HT1080 (cell line): ENCODE measurements around the gene SS18L1. TPM values are rescaled to one million over a fixed set of nuclear protein-coding genes. Genes with fewer than 3 reads are reported as not detected.

Experiments
- DNase-seq: peaks from one replicate; pipeline ENCODE4 v3.0.0-alpha.2; 2015; ENCODE audit warnings: low read depth
- total RNA-seq: library from RNA; depleted of rRNA; stranded (reverse); fragments of >200 nt; shearing (Covaris generic); gene quantifications from 2 replicates; pipeline ENCODE4 v1.2.3, GENCODE V29; 2014

The SS18L1 gene
- total RNA-seq, 1 experiment from 2014 or later, result 12.8 TPM

DNA sequence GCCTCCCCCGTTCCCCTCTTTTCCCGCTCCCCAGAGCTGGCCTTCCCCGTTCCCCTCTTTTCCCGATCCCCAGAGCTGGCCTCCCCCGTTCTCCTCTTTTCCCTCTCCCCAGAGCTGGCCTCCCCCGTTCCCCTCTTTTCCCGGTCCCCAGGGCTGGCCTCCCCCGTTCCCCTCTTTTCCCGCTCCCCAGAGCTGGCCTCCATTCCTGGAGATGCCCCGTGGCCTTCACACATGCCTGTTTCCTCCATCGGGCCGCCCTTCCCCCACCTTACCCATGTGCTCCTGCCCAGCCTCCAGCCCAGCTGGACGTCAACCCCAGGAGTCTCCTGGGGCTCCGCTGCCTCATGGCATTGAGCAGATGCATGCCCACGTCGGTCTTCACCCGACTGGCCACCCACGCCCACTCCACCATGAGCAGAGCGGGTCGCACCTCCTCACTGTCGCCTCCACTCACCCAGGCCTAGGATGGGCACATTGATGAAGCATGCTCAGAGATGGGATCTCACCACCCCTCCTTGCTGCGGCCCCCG is 8.3 kb downstream of the SS18L1 start:
- no peak for DNase-seq

DNA sequence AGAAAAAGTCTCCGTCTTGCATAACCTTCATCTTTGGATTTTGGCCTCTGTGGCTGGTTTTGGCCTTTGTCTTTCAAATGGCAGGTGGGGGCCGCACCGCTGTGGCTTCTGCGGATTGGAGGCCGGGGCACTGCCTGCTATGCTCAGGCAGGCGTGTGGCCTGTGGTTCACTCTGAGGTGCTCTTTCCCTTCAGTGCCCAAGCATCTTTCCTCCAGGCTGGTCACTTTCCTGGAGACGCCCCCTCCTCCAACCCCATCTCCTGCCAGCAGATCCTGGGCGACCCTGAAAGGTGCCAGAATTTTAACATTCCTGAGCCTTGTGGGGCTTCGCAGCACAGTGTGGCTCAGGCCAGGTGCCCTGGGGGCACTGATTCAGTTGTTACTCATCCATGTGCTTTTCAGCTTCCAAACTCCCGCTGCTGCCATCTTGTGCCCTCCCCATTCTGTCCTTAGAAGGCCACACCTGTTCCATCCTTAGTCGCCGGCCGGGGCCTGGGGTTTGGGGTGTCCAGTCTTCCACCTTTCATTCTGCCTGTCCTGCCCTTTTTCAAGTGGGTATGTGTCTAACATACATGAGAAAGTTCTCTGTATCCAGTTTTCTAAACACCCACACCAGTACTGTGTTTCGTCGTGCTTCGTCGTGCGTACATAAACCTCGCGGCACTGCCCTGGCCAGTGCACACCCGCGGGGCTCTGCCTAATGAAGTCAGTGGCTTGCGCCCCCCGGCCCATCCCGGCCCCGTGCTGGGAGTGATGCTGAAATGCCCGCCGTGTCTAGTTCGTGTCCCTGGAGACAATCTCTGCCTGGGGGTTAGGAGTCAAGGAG is 12.1 kb downstream of the SS18L1 start:
- DNase-seq, result no peak

DNA sequence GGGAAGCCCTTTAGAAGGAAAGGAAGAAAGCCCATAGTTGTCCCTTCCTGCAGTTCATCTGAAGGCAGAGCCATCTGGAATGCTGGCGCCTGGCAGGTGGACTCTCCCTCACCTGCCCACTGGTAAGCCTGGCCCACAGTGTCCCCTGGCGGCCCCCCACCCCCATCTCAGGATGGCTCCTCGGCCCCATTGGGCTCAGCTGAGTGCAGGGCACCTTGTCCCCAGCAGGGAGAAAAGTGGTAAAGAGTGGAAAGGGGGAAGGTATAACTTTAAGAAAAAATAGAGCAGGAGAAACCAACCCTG is 12.6 kb downstream of the SS18L1 start:
- DNase-seq, result no peak

DNA sequence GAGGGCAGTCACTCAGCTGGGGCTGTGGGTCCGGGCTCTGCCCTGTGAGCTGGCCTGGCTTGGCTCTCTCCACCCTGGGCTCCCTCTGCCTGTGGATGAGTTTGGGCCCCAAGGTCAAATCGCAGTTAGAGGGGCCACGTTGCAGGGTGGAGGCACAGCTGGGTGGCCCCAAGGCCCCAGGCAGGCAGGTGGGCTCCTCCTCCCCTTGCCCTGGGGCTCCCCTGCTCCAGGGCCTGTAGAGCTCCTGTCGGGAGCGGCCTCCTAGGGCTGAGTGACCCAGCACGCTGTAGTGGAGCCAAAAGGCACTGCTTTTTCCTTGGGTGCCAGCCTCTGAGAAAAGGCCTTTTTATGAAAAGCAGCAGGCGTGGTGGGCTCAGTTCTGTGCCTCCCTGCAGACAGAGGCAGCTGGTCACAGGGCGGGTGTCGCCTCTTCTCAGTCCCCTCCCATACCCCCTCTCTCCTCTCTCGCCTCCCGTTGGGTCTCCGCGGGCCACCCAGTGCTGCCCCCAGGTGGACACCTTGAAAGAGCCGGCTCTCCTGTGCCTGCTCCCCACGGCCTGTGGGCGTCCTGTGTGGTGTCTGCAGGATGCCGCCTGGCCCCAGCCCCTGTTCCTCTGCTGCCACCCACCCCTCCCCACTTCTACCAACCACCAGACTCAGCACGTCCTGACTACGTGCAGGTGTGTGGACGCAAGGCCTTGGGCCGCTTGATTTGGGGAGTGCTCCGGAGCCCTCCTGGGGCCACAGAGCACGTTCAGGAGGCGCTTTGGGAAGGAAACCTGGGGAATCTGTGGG is 13.2 kb downstream of the SS18L1 start:
- DNase-seq, result no peak

DNA sequence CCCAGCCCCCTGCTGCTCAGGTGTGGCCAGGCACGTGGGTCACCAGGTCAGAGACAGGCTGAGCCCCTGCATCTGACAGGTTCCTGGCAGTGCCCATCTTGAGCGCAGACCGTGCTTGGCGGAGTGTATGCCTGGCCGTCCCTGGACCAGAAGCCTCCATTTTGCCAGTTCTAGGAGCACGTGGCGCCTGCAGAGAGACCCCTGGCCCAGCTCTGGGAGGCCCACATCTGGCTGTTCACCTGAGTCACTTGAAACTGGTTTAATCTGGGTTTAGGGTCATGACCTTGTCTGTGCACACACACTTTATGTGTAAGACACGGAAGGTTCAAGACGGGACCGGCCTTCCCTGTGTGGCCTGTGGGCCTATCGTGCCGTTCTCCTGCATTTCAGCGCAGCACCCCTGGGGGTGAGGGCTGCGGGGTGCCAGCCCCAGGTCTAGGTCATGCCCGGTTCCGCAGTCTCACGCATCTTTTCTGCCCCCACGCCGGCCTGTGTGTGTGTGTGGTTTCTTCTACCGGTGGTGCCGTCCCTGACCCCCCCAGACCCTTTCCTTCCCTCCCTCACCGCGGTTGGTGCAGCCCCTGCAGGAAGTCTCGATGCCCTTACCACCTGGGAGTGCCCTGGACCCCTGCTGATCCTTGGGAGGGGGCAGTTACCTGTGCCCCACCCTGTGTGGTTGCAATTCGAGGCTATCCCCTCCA is 14.0 kb downstream of the SS18L1 start:
- DNase-seq, result no peak

DNA sequence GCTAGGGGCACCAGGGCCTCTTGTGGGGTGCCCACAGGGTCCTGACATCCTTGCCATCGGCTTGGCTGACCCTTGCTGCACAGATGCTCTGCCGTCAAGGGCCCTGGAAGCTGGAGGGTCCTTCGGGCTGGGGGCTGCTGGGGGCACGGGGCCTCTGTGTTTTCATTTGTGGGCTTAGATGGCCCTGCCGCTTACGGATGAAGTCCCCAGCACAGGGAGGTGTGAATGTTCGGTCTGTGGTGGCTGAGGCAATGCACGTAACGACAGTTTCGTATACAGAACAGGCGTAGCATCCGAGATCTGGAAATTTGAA is 14.5 kb downstream of the SS18L1 start:
- no peak for DNase-seq

DNA sequence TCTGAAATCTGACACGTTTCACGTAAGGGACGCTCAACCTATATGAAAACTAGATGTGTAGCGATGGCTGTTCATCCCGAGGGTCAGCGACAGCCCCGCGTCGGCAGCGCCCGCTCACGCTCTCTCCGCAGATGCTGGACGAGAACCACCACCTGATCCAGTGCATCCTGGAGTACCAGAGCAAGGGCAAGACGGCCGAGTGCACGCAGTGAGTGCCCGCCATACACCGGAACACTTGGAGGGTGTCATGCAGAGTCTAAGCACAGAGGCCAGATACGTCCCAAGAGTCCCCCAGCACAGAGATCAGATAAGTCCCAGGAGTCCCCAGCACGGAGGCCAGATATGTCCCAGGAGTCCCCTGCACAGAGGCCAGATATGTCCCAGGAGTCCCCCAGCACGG is 15.0 kb downstream of the SS18L1 start:
- DNase-seq, result no peak

DNA sequence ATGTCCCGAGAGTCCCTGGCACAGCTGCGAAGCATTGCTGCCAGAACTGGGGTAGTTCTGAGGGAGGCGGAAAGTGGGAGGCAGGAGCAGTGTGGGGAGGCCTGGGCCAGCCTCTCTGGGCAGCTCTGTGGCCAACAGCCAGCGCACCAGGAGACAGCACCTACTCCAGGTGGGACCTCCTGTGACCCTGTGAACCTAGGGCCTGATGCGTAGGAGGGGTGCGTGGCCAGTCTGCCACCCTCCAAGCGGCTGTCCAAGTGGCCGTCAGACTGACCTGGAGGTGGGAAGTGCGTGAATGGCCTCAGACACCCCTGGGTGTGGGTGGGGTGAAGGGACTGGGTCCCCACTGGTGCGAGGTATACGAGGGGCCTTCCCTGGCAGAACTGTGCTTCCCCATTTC is 15.5 kb downstream of the SS18L1 start:
- DNase-seq, result no peak

DNA sequence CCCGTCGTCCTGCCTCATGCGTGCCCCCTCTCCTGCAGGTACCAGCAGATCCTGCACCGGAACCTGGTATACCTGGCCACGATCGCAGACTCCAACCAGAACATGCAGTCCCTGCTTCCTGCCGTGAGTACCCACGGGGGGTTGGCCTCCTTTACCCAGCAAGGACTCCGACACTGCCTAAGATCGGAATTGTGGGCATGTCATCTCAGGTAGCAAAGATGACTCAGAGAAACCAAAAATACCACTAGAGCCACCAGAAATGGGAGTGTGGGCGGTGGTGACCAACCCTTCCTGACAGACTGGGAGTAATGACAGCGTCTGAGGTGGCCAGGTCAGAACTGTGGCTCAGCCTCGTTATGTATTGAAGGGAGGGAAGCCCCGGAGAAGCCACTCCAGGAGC is 16.3 kb downstream of the SS18L1 start:
- peak; percentile 25 for DNase-seq

DNA sequence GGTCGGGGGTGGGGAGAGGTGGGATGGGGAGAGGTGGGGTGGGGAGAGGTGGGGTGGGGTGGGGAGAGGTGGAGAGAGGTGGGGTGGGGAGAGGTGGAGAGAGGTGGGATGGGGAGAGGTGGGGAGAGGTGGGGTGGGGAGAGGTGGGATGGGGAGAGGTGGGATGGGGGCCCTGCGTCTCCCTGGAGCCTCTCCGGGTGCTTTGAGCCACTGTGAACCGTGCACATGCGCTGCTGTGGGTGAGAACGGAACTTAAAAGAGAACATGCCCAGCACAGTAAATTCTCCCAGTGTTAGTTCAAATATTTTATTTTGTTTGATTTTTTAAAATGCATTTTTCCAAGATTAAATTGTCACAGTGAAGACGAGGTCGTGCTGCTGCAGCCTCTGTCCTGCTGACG is 16.7 kb downstream of the SS18L1 start:
- no peak for DNase-seq

DNA sequence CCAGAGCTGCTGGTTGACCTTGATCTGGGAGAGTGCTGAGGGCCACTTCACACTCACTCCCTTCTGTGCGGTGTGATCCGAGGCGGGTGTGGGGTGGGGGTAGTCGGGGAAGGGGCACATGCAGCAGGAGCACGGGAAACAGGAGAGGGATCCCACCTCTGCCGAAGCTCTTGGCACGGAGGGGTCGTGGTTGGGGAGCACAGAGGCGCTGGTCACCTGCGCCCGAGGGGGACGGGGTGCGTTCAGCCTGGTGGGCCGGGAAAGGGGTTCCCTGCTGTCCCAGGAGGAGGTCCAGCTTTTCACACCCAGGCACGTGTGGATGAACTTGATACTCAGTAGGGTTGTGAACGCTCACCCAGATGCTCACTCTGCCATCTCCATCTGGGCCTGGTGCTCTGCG is 17.3 kb downstream of the SS18L1 start:
- no peak for DNase-seq

DNA sequence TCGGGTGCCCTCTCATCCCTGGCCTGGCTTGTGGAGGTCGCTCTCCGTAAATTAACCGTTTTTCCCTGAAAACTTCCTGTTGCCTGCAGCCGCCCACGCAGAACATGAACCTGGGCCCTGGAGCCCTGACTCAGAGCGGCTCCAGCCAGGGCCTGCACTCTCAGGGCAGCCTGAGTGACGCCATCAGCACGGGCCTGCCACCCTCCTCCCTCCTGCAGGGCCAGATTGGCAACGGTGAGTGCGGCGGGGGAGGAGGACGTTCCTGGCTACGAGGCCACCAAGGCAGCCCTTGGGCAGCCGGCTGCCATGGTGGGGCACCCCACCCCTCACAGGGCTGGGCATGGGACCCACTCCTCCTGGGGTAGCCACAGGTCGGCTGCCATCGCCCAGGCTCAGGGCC is 17.8 kb downstream of the SS18L1 start:
- DNase-seq, result no peak

DNA sequence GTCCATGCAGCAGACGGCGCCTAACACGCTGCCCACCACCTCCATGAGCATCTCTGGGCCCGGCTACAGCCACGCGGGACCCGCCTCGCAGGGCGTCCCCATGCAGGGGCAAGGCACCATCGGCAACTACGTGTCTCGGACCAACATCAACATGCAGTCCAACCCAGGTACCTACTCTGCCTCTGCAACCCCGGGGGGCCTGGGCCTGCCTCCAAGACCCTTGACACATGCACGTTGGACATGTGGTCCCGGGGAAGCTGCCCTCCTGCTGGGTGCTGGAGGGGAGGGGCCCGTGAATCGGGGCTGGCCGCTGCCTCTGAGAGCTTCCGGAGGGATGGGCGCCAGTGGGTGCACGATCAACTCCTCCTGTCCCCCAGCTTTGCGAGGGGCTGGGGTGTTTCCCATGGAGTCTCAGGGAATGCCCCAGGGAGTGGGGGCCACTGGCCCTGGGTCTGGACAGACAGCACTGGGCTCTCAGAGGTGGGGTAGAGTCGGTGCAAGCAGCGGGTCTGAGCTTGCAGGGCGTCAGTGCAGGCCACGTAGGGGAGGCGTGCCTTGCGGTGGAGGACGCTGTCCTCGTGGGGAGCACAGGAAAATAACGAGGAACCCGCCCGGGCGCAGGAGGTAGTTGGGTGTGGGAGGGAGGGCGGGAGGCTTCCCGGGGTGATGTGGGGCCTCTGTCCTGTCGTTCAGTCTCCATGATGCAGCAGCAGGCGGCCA is 19.4 kb downstream of the SS18L1 start:
- DNase-seq, result no peak

DNA sequence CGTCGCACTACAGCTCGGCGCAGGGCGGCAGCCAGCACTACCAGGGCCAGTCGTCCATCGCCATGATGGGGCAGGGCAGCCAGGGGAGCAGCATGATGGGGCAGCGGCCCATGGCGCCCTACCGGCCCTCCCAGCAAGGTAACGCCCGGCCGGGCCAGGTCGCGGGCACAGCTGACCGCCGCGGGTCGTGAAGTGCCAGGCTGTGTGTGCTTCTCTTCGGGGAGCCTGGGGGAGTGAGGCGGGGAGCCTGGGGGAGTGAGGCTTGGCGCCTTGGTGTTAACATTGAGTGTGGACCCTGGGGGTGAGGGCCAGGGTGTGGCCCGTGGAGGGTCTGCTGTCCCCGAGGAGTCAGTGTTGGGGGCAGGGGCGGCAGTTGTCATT is 19.9 kb downstream of the SS18L1 start:
- DNase-seq, result no peak

DNA sequence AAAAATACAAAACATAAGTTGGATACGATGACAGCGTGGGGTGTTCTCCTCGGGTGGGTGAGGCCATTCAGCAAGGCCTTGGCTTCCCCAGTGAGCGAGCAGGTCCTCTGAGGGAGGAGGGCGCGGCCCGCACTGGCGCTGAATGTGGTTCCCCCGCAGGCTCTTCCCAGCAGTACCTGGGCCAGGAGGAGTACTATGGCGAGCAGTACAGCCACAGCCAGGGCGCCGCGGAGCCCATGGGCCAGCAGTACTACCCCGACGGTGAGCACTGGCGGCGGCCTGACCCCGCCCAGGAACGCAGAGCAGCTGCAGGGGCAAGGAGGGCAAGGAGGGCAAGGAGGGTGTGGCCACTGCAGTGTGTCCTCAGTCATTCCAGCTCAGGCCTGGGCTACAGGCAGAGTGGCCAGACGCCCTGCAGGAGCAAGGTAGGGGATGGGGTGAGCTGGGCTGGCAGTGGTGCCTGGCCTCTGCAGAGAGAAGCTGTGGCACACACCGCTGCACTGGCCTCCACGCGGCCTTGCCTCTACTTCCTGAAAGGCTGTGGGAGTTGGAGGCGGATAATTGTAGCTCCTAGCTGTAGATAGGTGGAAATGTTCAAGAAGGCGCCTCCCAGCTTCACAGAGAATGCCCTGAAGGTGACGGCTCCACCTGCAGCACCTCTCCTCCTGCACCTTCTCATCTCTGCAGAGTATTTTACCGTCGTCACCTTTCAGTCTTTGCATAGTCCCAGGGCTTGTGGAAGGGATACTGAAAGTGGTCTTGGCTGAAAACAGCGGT is 20.6 kb downstream of the SS18L1 start:
- DNase-seq, result no peak

DNA sequence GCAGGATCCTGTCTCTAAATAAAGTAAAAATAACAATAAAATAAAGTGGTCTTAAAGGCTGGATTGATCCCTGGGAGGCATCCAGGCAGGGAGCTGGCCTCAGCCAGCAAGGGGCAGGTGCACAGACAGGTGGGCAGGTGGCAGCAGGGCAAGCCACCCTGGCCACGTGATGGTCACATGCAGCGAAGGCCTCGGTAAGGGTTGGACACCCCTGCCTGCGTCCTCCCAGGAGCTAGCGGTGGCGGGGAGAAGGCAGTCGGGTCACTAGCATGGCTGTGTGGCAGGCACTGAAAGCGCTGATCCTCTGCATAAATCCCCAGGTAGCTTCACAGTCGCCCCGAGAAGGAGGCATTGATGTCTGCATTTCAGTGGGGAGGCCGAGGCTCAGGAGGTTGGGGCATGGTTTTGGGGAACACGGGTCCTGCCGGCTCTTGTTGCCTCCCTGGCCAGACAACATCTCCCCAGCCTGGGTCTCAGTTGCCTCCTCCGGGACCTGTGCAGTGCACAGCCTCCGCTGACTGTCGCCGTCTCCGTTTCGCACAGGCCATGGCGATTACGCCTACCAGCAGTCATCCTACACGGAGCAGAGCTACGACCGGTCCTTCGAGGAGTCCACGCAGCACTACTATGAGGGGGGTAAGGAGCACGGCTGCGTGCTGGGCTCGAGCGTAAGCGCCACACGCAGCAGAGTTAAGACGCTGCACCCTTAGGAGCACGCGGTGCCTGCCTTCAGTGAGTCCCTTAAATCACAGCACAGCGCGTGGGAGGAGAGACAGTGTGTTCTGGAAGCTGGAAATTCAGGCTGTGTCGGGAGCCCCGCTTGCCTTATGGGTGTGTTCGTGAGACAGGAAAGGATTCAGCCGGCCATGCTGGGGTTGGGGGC is 21.6 kb downstream of the SS18L1 start:
- no peak for DNase-seq

DNA sequence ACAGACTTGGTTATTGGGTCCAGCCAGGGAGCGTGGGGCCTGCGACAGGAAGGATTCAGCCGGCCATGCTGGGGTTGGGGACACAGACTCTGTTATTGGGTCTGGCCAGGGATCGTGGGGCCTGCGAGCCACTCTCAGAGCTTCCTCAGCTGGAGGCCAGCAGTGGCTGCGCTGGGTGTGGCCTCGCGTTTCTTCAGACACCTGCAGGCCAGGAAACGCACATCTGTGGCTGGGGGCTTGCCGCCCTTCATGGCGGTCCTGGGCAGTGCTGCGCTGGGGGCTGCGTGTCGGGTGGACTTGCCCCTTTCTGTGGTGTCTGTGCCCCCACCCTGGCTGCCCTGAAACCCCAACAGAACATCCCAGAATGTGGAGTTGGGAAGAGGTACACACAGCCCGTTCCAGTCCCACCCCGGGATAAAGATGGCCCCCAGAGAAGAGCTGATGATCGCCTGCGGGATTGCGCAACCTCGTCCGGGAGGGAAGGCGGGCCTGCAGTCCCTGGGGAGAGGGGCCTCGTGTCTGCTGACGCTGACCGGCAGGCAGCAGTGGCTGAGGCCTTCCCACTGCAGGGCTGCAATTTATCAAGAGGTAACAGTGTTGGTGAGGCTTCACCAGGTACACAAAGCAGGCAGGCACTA is 22.3 kb downstream of the SS18L1 start:
- no peak for DNase-seq

DNA sequence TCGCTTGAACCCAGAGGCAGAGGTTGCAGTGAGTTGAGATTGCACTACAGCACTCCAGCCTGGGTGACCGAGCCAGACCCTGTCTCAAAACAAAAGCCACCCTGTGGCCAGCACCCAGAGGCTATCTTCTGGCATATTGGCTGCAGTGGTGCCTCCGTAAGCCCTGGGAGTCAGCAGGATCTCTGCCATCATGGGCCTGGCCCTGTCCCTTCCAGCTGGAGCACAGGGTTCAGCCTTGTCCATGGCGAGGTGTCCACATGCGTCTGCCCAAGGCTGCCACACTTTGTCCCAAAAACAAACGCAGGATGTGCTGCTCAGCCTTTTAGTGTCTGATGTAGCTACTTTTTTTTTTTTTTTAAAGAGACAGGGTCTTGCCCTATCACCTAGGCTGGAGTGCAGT is 23.9 kb downstream of the SS18L1 start:
- no peak for DNase-seq

DNA sequence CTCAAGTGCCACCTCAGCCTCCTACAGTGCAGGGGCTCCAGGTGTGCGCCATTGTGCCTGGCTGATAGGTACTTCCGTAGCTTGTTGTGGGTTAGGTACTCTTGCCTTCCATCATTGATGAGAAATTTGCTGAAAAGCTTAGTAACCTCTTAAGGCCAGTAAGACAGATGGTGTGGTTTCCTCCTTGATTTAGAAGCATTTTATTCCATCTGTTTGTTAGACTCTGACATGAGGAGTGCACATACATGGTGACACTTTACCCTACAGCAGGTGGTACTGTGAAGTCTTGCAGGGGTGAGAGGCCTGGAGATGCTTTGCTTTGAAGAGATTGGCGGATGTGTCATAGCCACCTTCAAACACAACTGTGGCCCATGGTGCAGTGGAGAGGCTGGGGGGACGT is 24.5 kb downstream of the SS18L1 start:
- no peak for DNase-seq
